ENCODE data around the gene WDR7.

GRCh38 chr18:56726906-56727305, 75.7 kb downstream of the WDR7 start:
- TF ChIP-seq EZH2phosphoT487 (IDR thresholded peaks at IDR 0.05; ENCODE audit: low read depth, severe bottlenecking, unreplicated experiment) (no peak), CTCF (IDR thresholded peaks at IDR 0.05; ENCODE audit: poor library complexity) (no peak), EZH2 (IDR thresholded peaks at IDR 0.05; ENCODE audit: borderline replicate concordance) (no peak)
